Measurements from ENCODE around the gene CLEC4C.

CLEC4C gene

GRCh38 chr12:7723926-7724325 lies 23.2 kb downstream of the CLEC4C start:
- no peak for DNase-seq (ENCODE audit: low spot score)

- DNase-seq (ENCODE audit: low spot score) = no peak
Observed at GRCh38 chr12:7719946-7720730, 27.0 kb downstream of the CLEC4C start.

- DNase-seq (ENCODE audit: low spot score) = no peak
Observed at GRCh38 chr12:7716381-7716780, 30.8 kb downstream of the CLEC4C start.

- DNase-seq (ENCODE audit: low spot score) = no peak
Observed at GRCh38 chr12:7712841-7713442, 34.2 kb downstream of the CLEC4C start.

GRCh38 chr12:7711133-7711532 lies 36.0 kb downstream of the CLEC4C start, which contains the start of gene DPPA3:
DPPA3 (plus strand) TSS chr12:7711433; CDS start chr12:7711571, 138 bp downstream.
- DNase-seq (ENCODE audit: low spot score) = no peak

GRCh38 chr12:7709969-7710675 lies 37.1 kb downstream of the CLEC4C start:
- no peak for DNase-seq (ENCODE audit: low spot score)

- no peak for DNase-seq (ENCODE audit: low spot score)
Observed at GRCh38 chr12:7705846-7706245, 41.3 kb downstream of the CLEC4C start.

- peak; percentile 36 for DNase-seq (ENCODE audit: low spot score)
Observed at GRCh38 chr12:7695566-7696197, 51.5 kb downstream of the CLEC4C start, which contains the start of gene GDF3. GDF3 (minus strand) TSS chr12:7695775; CDS start chr12:7695728, 47 bp downstream.

- DNase-seq (ENCODE audit: low spot score) = no peak
Observed at GRCh38 chr12:7695237-7695560, 52.0 kb downstream of the CLEC4C start.

GRCh38 chr12:7694556-7695236 lies 52.5 kb downstream of the CLEC4C start:
- DNase-seq (ENCODE audit: low spot score) = no peak

GRCh38 chr12:7693793-7694192 lies 53.4 kb downstream of the CLEC4C start:
- no peak for DNase-seq (ENCODE audit: low spot score)

GRCh38 chr12:7681535-7681934 lies 65.6 kb downstream of the CLEC4C start:
- no peak for DNase-seq (ENCODE audit: low spot score)

Data from kidney capillary endothelial cell (primary cell).